ENCODE measurements around the gene GPRIN1. TPM values are rescaled to one million over a fixed set of nuclear protein-coding genes. Genes with fewer than 3 reads are reported as not detected.

Gene GPRIN1
- total and polyA plus RNA-seq, 2 donors (not counting 1 experiment from before 2014, with no cell fraction given): 1.9 to 6.3 TPM

- Histone ChIP-seq H3K9me3 (ENCODE audit: control insufficient read depth, insufficient read depth, low read depth, low read length) (no peaks in the 10 kb centered on the region), H2AFZ (ENCODE audit: low read length) (no peak overlapping the region), H3K4me1 (ENCODE audit: control insufficient read depth, extremely low read depth, insufficient read depth, low read length) (peaks cover 5% of the 10 kb centered on the region), H3K4me2 (ENCODE audit: extremely low read depth, insufficient read depth, low read length) (no peak overlapping the region), H3K36me3 (ENCODE audit: control insufficient read depth, insufficient read depth, low read length) (peaks cover 4% of the 10 kb centered on the region), H3K4me3 (replicated peaks in 1 of 4; ENCODE audit: control extremely low read depth in 1 of 4, insufficient read depth in 1 of 4, low read depth in 3 of 4, low read length in 4 of 4) (no peak overlapping the region), H3K27me3 (ENCODE audit: control insufficient read depth, insufficient read depth, low read length) (no peaks in the 10 kb centered on the region), H3K9ac (ENCODE audit: insufficient read depth, low read length) (no peak overlapping the region), H3K79me2 (ENCODE audit: control insufficient read depth, insufficient read depth, low read length) (peaks cover 5% of the 10 kb centered on the region), H4K20me1 (ENCODE audit: control insufficient read depth, extremely low read depth, insufficient read depth, low read length) (no peaks in the 10 kb centered on the region), H3K27ac (ENCODE audit: insufficient read depth, low read length) (no peak overlapping the region)
- no peak for TF ChIP-seq CTCF (conservative IDR thresholded peaks at IDR 0.05 in 1 of 2, IDR thresholded peaks at IDR 0.05 in 1 of 2; ENCODE audit: low read depth in 1 of 2, low read length in 2 of 2)
- no peak for TF ChIP-seq EZH2 (IDR thresholded peaks at IDR 0.05; ENCODE audit: low read length, missing control alignments)
- peak in 1 of 2 donors; percentile 30 for DNase-seq (ENCODE audit: low read depth in 2 of 2)
Observed at GRCh38 chr5:176653401-176654385, 43.7 kb upstream of the GPRIN1 start.

GRCh38 chr5:176652136-176652535, 42.2 kb upstream of the GPRIN1 start:
- Histone ChIP-seq H3K79me2 (ENCODE audit: control insufficient read depth, insufficient read depth, low read length) (peaks cover 12% of the 10 kb centered on the region), H3K27me3 (ENCODE audit: control insufficient read depth, insufficient read depth, low read length) (no peaks in the 10 kb centered on the region), H4K20me1 (ENCODE audit: control insufficient read depth, extremely low read depth, insufficient read depth, low read length) (no peaks in the 10 kb centered on the region), H3K4me3 (replicated peaks in 1 of 4; ENCODE audit: control extremely low read depth in 1 of 4, insufficient read depth in 1 of 4, low read depth in 3 of 4, low read length in 4 of 4) (no peak overlapping the region), H3K4me2 (ENCODE audit: extremely low read depth, insufficient read depth, low read length) (no peak overlapping the region), H3K27ac (ENCODE audit: insufficient read depth, low read length) (no peak overlapping the region), H3K9me3 (ENCODE audit: control insufficient read depth, insufficient read depth, low read depth, low read length) (no peaks in the 10 kb centered on the region), H3K4me1 (ENCODE audit: control insufficient read depth, extremely low read depth, insufficient read depth, low read length) (peaks cover 11% of the 10 kb centered on the region), H2AFZ (ENCODE audit: low read length) (no peak overlapping the region), H3K9ac (ENCODE audit: insufficient read depth, low read length) (no peak overlapping the region), H3K36me3 (ENCODE audit: control insufficient read depth, insufficient read depth, low read length) (peaks cover 4% of the 10 kb centered on the region)
- DNase-seq (ENCODE audit: low read depth in 2 of 2): no peak
- TF ChIP-seq CTCF (conservative IDR thresholded peaks at IDR 0.05 in 1 of 2, IDR thresholded peaks at IDR 0.05 in 1 of 2; ENCODE audit: low read depth in 1 of 2, low read length in 2 of 2): no peak
- no peak for TF ChIP-seq EZH2 (IDR thresholded peaks at IDR 0.05; ENCODE audit: low read length, missing control alignments)

GRCh38 chr5:176651472-176651980, 41.6 kb upstream of the GPRIN1 start:
- Histone ChIP-seq H4K20me1 (ENCODE audit: control insufficient read depth, extremely low read depth, insufficient read depth, low read length) (no peaks in the 10 kb centered on the region), H3K4me3 (replicated peaks in 1 of 4; ENCODE audit: control extremely low read depth in 1 of 4, insufficient read depth in 1 of 4, low read depth in 3 of 4, low read length in 4 of 4) (no peak overlapping the region)
- no peak for DNase-seq (ENCODE audit: low read depth in 2 of 2)

More at GRCh38 chr5:176651472-176651980, 41.6 kb upstream of the GPRIN1 start:
- peaks cover 12% of the 10 kb centered on the region for H3K79me2 ChIP-seq (ENCODE audit: control insufficient read depth, insufficient read depth, low read length)
- H3K36me3 ChIP-seq (ENCODE audit: control insufficient read depth, insufficient read depth, low read length): peaks cover 2% of the 10 kb centered on the region
- no peaks in the 10 kb centered on the region for H3K27me3 ChIP-seq (ENCODE audit: control insufficient read depth, insufficient read depth, low read length)
- peaks cover 15% of the 10 kb centered on the region for H3K4me1 ChIP-seq (ENCODE audit: control insufficient read depth, extremely low read depth, insufficient read depth, low read length)
- no peak overlapping the region for H2AFZ ChIP-seq (ENCODE audit: low read length)
- no peak overlapping the region for H3K9ac ChIP-seq (ENCODE audit: insufficient read depth, low read length)
- no peak overlapping the region for H3K4me2 ChIP-seq (ENCODE audit: extremely low read depth, insufficient read depth, low read length)
- no peaks in the 10 kb centered on the region for H3K9me3 ChIP-seq (ENCODE audit: control insufficient read depth, insufficient read depth, low read depth, low read length)
- H3K27ac ChIP-seq (ENCODE audit: insufficient read depth, low read length): no peak overlapping the region
- no peak for TF ChIP-seq CTCF (conservative IDR thresholded peaks at IDR 0.05 in 1 of 2, IDR thresholded peaks at IDR 0.05 in 1 of 2; ENCODE audit: low read depth in 1 of 2, low read length in 2 of 2)
- TF ChIP-seq EZH2 (IDR thresholded peaks at IDR 0.05; ENCODE audit: low read length, missing control alignments): no peak

Measured in fibroblast of lung (primary cell).